HEK293 (cell line): ENCODE measurements around the gene LYPD6B.

Experiments
- KLF9 ChIP-seq: fragments of 450-650 bp; formaldehyde crosslinking; IDR thresholded peaks from 2 replicates; pipeline ENCODE4 v1.5.1; 2016; ENCODE audit warnings: missing biosample characterization, missing genetic modification characterization, low read depth
- TCF7L2 ChIP-seq: IDR thresholded peaks from 2 replicates; pipeline ENCODE4 v1.6.1; 2011; ENCODE audit warnings: low read depth, mild to moderate bottlenecking, inconsistent platforms, low read length, moderate library complexity, borderline replicate concordance
- WT1 ChIP-seq: fragments of 450-650 bp; formaldehyde crosslinking; IDR thresholded peaks from 2 replicates; pipeline ENCODE4 v1.5.1; 2016; ENCODE audit warnings: missing biosample characterization, missing genetic modification characterization
- YY1 ChIP-seq: fragments of 450-650 bp; formaldehyde crosslinking; IDR thresholded peaks from 2 replicates; pipeline ENCODE4 v1.5.1; 2018; ENCODE audit warnings: missing biosample characterization, missing genetic modification characterization
- ZEB2 ChIP-seq: fragments of 450-650 bp; formaldehyde crosslinking; IDR thresholded peaks from 2 replicates; pipeline ENCODE4 v1.5.1; 2016; ENCODE audit warnings: missing biosample characterization, missing genetic modification characterization
- ZNF184 ChIP-seq: fragments of 450-650 bp; IDR thresholded peaks from 2 replicates; pipeline ENCODE4 v1.5.1; 2018; ENCODE audit warnings: missing biosample characterization, mild to moderate bottlenecking, missing genetic modification characterization
- TF ChIP-seq, protein P1 (sequence below): fragments of 450-650 bp; formaldehyde crosslinking; IDR thresholded peaks from 2 replicates; pipeline ENCODE4 v1.5.1; 2016; ENCODE audit warnings: missing biosample characterization, missing genetic modification characterization
- TF ChIP-seq, protein P2 (sequence below): fragments of 450-650 bp; formaldehyde crosslinking; IDR thresholded peaks from 2 replicates; pipeline ENCODE4 v1.5.1; 2017; ENCODE audit warnings: missing biosample characterization, mild to moderate bottlenecking, missing genetic modification characterization, moderate library complexity
- TF ChIP-seq, protein P3 (sequence below): fragments of 450-650 bp; formaldehyde crosslinking; conservative IDR thresholded peaks from 2 replicates; pipeline ENCODE4 v1.5.1; 2016; ENCODE audit warnings: low read depth, missing biosample characterization, missing genetic modification characterization
- TF ChIP-seq, protein P4 (sequence below): fragments of 450-650 bp; IDR thresholded peaks from 2 replicates; pipeline ENCODE4 v1.5.1; 2018; ENCODE audit warnings: missing biosample characterization, mild to moderate bottlenecking, missing genetic modification characterization
- TF ChIP-seq, protein P5 (sequence below): fragments of 450-650 bp; formaldehyde crosslinking; IDR thresholded peaks from 2 replicates; pipeline ENCODE4 v1.5.1; 2016; ENCODE audit warnings: missing biosample characterization, missing genetic modification characterization

DNA sequence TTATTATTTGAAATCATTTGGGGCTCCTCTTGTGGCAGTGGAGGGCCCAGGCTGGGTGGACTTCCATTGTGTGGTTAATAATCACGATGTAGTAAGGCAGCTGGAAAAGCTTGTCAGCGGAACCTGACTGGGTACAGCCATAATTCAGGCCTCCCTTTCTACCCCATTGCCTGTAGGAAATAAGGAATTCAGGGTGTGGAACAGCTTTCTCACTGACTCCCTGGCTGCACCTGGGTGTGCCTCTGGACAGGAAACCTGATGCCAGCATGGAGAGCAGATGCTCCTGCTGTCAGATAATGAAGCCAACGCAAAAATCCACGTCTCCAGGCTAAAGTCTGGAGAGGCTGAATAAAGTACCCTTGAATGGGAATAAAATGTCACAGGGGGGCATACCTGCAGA lies 44.2 kb downstream of the LYPD6B start:
- TF ChIP-seq, protein P1, sequence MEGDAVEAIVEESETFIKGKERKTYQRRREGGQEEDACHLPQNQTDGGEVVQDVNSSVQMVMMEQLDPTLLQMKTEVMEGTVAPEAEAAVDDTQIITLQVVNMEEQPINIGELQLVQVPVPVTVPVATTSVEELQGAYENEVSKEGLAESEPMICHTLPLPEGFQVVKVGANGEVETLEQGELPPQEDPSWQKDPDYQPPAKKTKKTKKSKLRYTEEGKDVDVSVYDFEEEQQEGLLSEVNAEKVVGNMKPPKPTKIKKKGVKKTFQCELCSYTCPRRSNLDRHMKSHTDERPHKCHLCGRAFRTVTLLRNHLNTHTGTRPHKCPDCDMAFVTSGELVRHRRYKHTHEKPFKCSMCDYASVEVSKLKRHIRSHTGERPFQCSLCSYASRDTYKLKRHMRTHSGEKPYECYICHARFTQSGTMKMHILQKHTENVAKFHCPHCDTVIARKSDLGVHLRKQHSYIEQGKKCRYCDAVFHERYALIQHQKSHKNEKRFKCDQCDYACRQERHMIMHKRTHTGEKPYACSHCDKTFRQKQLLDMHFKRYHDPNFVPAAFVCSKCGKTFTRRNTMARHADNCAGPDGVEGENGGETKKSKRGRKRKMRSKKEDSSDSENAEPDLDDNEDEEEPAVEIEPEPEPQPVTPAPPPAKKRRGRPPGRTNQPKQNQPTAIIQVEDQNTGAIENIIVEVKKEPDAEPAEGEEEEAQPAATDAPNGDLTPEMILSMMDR (tag by site-specific recombination): 0 out of 2 replicates have a peak, but pooled peaks have one; percentile 18
- TF ChIP-seq, protein P2, sequence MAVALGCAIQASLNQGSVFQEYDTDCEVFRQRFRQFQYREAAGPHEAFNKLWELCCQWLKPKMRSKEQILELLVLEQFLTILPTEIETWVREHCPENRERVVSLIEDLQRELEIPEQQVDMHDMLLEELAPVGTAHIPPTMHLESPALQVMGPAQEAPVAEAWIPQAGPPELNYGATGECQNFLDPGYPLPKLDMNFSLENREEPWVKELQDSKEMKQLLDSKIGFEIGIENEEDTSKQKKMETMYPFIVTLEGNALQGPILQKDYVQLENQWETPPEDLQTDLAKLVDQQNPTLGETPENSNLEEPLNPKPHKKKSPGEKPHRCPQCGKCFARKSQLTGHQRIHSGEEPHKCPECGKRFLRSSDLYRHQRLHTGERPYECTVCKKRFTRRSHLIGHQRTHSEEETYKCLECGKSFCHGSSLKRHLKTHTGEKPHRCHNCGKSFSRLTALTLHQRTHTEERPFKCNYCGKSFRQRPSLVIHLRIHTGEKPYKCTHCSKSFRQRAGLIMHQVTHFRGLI: no peak
- TF ChIP-seq ZEB2 (tag by site-specific recombination): no peak
- no peak for TF ChIP-seq YY1 (tag by site-specific recombination)
- TF ChIP-seq, protein P3, sequence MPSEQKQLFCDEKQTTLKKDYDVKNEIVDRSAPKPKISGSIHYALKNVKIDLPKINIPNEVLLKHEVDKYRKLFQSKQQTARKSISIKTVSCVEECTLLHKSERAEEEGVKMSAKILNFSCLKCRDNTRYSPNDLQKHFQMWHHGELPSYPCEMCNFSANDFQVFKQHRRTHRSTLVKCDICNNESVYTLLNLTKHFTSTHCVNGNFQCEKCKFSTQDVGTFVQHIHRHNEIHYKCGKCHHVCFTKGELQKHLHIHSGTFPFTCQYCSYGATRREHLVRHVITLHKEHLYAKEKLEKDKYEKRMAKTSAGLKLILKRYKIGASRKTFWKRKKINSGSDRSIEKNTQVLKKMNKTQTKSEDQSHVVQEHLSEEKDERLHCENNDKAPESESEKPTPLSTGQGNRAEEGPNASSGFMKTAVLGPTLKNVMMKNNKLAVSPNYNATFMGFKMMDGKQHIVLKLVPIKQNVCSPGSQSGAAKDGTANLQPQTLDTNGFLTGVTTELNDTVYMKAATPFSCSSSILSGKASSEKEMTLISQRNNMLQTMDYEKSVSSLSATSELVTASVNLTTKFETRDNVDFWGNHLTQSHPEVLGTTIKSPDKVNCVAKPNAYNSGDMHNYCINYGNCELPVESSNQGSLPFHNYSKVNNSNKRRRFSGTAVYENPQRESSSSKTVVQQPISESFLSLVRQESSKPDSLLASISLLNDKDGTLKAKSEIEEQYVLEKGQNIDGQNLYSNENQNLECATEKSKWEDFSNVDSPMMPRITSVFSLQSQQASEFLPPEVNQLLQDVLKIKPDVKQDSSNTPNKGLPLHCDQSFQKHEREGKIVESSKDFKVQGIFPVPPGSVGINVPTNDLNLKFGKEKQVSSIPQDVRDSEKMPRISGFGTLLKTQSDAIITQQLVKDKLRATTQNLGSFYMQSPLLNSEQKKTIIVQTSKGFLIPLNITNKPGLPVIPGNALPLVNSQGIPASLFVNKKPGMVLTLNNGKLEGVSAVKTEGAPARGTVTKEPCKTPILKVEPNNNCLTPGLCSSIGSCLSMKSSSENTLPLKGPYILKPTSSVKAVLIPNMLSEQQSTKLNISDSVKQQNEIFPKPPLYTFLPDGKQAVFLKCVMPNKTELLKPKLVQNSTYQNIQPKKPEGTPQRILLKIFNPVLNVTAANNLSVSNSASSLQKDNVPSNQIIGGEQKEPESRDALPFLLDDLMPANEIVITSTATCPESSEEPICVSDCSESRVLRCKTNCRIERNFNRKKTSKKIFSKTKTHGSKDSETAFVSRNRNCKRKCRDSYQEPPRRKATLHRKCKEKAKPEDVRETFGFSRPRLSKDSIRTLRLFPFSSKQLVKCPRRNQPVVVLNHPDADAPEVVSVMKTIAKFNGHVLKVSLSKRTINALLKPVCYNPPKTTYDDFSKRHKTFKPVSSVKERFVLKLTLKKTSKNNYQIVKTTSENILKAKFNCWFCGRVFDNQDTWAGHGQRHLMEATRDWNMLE (tag by site-specific recombination): no peak
- no peak for TF ChIP-seq KLF9
- no peak for TF ChIP-seq ZNF184
- TF ChIP-seq, protein P4, sequence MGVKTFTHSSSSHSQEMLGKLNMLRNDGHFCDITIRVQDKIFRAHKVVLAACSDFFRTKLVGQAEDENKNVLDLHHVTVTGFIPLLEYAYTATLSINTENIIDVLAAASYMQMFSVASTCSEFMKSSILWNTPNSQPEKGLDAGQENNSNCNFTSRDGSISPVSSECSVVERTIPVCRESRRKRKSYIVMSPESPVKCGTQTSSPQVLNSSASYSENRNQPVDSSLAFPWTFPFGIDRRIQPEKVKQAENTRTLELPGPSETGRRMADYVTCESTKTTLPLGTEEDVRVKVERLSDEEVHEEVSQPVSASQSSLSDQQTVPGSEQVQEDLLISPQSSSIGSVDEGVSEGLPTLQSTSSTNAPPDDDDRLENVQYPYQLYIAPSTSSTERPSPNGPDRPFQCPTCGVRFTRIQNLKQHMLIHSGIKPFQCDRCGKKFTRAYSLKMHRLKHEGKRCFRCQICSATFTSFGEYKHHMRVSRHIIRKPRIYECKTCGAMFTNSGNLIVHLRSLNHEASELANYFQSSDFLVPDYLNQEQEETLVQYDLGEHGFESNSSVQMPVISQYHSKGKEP (tag by site-specific recombination): no peak
- TF ChIP-seq, protein P5, sequence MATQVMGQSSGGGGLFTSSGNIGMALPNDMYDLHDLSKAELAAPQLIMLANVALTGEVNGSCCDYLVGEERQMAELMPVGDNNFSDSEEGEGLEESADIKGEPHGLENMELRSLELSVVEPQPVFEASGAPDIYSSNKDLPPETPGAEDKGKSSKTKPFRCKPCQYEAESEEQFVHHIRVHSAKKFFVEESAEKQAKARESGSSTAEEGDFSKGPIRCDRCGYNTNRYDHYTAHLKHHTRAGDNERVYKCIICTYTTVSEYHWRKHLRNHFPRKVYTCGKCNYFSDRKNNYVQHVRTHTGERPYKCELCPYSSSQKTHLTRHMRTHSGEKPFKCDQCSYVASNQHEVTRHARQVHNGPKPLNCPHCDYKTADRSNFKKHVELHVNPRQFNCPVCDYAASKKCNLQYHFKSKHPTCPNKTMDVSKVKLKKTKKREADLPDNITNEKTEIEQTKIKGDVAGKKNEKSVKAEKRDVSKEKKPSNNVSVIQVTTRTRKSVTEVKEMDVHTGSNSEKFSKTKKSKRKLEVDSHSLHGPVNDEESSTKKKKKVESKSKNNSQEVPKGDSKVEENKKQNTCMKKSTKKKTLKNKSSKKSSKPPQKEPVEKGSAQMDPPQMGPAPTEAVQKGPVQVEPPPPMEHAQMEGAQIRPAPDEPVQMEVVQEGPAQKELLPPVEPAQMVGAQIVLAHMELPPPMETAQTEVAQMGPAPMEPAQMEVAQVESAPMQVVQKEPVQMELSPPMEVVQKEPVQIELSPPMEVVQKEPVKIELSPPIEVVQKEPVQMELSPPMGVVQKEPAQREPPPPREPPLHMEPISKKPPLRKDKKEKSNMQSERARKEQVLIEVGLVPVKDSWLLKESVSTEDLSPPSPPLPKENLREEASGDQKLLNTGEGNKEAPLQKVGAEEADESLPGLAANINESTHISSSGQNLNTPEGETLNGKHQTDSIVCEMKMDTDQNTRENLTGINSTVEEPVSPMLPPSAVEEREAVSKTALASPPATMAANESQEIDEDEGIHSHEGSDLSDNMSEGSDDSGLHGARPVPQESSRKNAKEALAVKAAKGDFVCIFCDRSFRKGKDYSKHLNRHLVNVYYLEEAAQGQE (tag by site-specific recombination): no peak
- no peak for TF ChIP-seq TCF7L2
- TF ChIP-seq WT1 (tag by site-specific recombination): no peak
